GM21447 (cell line): ENCODE results near the gene SLC1A5.
"Not testable (repeated sequence)": the region's sequence is repeated elsewhere in the genome, so short reads cannot be mapped to it uniquely, and the experiment has no call there.

Experiments
- ATAC-seq: cut with Tn5 transposase; IDR thresholded peaks from one replicate; pipeline ENCODE4 v1.9.1; 2021; ENCODE audit not compliant: unreplicated experiment

Gene SLC1A5

GRCh38 chr19:46772170-46773017, 16.0 kb downstream of the SLC1A5 start:
- no peak for ATAC-seq

- not testable (repeated sequence) for ATAC-seq
These were observed 19.6 kb downstream of the SLC1A5 start for GRCh38 chr19:46768746-46769145.

- no peak for ATAC-seq
These were observed 21.7 kb downstream of the SLC1A5 start for GRCh38 chr19:46766569-46767317.

- ATAC-seq, result no peak
These were observed 23.5 kb downstream of the SLC1A5 start for GRCh38 chr19:46764817-46765291.

GRCh38 chr19:46762245-46762890, 26.0 kb downstream of the SLC1A5 start:
- no peak for ATAC-seq

GRCh38 chr19:46761418-46761831, 27.0 kb downstream of the SLC1A5 start:
- no peak for ATAC-seq

GRCh38 chr19:46760897-46761296, 27.5 kb downstream of the SLC1A5 start:
- not testable (repeated sequence) for ATAC-seq

- no peak for ATAC-seq
These were observed 28.0 kb downstream of the SLC1A5 start for GRCh38 chr19:46760363-46760762.

- no peak for ATAC-seq
These were observed 28.5 kb downstream of the SLC1A5 start for GRCh38 chr19:46759817-46760333.

GRCh38 chr19:46759206-46759605, 29.2 kb downstream of the SLC1A5 start:
- no peak for ATAC-seq

- no peak for ATAC-seq
These were observed 31.9 kb downstream of the SLC1A5 start for GRCh38 chr19:46756544-46756888.

- no peak for ATAC-seq
These were observed 32.4 kb downstream of the SLC1A5 start for GRCh38 chr19:46755853-46756543.

- no peak for ATAC-seq
These were observed 33.1 kb downstream of the SLC1A5 start for GRCh38 chr19:46755077-46755852.

GRCh38 chr19:46753420-46754155, 34.8 kb downstream of the SLC1A5 start:
- no peak for ATAC-seq

GRCh38 chr19:46748325-46749109, 39.9 kb downstream of the SLC1A5 start:
- no peak for ATAC-seq

GRCh38 chr19:46746281-46747057, 41.9 kb downstream of the SLC1A5 start, which contains the start of gene STRN4:
TSS of gene STRN4 (minus strand) at chr19:46746450. CDS start at chr19:46746430, 20 bp downstream.
- ATAC-seq, result no peak

GRCh38 chr19:46745521-46746280, 42.7 kb downstream of the SLC1A5 start, which contains the start of gene FKRP:
TSS of gene FKRP (plus strand) at chr19:46746057. CDS start at chr19:46755451, 9,394 bp downstream.
- ATAC-seq, result no peak
